ENCODE data around the gene NT5M.

DNA sequence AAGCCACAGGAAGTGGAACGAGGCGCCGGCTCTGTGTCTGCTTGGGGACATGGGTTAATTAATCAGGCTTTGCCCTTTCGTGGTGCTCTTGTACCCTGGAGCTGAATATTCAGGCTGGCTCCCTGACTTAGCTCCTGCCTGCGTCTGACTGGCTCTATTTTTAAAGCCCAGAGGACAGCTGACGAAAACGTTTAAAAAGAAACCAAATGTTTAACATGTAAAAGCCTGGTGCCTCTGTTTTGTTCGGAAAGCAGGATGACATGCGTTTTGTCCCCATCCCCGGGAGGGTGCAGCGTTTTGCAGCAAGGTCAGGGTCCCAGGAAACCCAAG lies 61.1 kb downstream of the NT5M start:
- TF ChIP-seq, protein P1, sequence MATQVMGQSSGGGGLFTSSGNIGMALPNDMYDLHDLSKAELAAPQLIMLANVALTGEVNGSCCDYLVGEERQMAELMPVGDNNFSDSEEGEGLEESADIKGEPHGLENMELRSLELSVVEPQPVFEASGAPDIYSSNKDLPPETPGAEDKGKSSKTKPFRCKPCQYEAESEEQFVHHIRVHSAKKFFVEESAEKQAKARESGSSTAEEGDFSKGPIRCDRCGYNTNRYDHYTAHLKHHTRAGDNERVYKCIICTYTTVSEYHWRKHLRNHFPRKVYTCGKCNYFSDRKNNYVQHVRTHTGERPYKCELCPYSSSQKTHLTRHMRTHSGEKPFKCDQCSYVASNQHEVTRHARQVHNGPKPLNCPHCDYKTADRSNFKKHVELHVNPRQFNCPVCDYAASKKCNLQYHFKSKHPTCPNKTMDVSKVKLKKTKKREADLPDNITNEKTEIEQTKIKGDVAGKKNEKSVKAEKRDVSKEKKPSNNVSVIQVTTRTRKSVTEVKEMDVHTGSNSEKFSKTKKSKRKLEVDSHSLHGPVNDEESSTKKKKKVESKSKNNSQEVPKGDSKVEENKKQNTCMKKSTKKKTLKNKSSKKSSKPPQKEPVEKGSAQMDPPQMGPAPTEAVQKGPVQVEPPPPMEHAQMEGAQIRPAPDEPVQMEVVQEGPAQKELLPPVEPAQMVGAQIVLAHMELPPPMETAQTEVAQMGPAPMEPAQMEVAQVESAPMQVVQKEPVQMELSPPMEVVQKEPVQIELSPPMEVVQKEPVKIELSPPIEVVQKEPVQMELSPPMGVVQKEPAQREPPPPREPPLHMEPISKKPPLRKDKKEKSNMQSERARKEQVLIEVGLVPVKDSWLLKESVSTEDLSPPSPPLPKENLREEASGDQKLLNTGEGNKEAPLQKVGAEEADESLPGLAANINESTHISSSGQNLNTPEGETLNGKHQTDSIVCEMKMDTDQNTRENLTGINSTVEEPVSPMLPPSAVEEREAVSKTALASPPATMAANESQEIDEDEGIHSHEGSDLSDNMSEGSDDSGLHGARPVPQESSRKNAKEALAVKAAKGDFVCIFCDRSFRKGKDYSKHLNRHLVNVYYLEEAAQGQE (IDR thresholded peaks at IDR 0.05; ENCODE audit: low read depth), result no peak
- TF ChIP-seq, protein P2, sequence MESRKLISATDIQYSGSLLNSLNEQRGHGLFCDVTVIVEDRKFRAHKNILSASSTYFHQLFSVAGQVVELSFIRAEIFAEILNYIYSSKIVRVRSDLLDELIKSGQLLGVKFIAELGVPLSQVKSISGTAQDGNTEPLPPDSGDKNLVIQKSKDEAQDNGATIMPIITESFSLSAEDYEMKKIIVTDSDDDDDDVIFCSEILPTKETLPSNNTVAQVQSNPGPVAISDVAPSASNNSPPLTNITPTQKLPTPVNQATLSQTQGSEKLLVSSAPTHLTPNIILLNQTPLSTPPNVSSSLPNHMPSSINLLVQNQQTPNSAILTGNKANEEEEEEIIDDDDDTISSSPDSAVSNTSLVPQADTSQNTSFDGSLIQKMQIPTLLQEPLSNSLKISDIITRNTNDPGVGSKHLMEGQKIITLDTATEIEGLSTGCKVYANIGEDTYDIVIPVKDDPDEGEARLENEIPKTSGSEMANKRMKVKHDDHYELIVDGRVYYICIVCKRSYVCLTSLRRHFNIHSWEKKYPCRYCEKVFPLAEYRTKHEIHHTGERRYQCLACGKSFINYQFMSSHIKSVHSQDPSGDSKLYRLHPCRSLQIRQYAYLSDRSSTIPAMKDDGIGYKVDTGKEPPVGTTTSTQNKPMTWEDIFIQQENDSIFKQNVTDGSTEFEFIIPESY (IDR thresholded peaks at IDR 0.05; ENCODE audit: extremely low read depth, insufficient replicate concordance, low read length), result no peak
- TF ChIP-seq ZFX (IDR thresholded peaks at IDR 0.05) (no peak), EZH2 (IDR thresholded peaks at IDR 0.05) (no peak)
- TF ChIP-seq, protein P3, sequence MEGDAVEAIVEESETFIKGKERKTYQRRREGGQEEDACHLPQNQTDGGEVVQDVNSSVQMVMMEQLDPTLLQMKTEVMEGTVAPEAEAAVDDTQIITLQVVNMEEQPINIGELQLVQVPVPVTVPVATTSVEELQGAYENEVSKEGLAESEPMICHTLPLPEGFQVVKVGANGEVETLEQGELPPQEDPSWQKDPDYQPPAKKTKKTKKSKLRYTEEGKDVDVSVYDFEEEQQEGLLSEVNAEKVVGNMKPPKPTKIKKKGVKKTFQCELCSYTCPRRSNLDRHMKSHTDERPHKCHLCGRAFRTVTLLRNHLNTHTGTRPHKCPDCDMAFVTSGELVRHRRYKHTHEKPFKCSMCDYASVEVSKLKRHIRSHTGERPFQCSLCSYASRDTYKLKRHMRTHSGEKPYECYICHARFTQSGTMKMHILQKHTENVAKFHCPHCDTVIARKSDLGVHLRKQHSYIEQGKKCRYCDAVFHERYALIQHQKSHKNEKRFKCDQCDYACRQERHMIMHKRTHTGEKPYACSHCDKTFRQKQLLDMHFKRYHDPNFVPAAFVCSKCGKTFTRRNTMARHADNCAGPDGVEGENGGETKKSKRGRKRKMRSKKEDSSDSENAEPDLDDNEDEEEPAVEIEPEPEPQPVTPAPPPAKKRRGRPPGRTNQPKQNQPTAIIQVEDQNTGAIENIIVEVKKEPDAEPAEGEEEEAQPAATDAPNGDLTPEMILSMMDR (IDR thresholded peaks at IDR 0.05 in 2 of 3, conservative IDR thresholded peaks at IDR 0.05 in 1 of 3; ENCODE audit: borderline replicate concordance in 1 of 3, insufficient read depth in 1 of 3, low read depth in 2 of 3, low read length in 2 of 3), result no peak
